HG02678 (cell line): ENCODE results near the gene PRUNE2.
"Not testable (repeated sequence)": the region's sequence is repeated elsewhere in the genome, so short reads cannot be mapped to it uniquely, and the experiment has no call there.

Experiments used
- ATAC-seq: cut with Tn5 transposase; IDR thresholded peaks from one replicate; pipeline ENCODE4 v1.9.1; 2021; ENCODE audit warnings: mild to moderate bottlenecking, moderate library complexity; ENCODE audit not compliant: unreplicated experiment

PRUNE2 gene

DNA sequence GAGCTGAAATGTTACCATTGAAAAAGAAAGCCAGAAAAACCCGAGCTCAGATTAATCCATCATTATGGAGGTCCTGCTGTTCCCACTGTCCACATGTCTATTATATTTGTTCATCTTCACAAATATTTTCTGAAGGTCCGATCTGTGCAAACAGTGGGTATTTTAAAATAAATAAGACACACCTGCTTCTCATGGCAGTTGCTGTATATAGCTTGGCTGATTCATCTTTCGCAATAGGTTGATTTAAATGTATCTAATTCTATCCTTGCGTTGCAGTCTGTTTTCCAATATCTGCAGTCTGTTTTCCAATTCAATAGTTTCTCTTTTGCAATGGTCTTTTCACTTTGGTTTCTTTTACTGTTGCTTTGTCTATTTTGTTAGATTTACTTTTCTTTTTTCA is 229.1 kb downstream of the PRUNE2 start:
- ATAC-seq = no peak

DNA sequence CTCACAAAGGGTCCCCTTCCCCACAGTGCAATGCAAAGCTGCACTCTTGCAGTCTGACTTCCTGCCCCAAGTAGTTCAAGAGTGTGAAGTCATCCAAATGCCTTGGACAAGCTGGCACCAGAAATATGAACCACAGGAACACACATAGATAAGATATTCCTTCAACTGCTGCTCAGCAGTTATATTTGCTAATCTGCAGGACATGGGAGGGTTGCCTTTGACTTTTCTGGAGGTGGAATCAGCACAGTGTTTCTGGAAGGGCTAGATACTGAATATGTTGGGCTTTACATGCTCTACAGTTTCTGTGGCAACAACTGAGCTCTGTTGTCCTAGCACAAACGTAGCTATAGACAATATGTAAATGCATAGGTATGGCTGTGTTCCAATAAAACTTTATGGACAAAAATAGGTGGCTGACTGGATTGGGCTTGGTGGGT is 238.4 kb downstream of the PRUNE2 start:
- no peak for ATAC-seq

DNA sequence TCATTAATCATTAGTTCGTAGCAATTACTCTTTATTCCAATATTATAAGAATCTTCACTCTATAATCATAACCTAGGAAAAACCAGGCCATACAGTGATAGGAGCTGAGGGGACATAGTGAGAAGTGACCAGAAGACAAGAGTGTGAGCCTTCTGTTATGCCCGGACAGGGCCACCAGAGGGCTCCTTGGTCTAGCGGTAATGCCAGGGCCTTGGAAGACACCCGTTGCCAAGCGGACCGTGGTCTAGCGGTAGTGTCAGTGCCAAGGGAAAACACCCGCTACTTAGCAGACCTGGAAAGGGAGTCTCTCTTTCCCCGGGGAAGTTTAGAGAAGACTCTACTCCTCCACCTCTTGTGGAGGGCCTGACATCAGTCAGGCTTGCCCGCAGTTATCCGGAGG is 239.9 kb downstream of the PRUNE2 start:
- not testable (repeated sequence) for ATAC-seq

DNA sequence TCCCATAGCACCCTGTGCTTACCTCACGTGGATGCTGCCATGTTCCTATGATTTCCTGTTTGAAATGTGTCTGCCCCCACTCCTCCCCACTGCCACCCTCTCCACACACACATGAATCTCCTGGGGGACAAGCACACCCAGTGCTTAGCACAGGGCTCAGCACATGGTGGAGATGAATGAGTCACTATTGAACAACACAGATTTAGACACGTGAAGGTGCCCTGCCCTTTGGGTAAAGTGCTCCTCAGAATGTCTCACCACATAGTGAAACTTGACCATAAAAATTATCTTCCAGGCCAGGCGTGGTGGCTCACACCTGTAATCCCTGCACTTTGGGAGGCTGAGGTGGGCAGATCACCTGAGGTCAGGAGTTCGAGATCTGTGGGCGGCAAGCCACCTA is 240.5 kb downstream of the PRUNE2 start:
- ATAC-seq = no peak

DNA sequence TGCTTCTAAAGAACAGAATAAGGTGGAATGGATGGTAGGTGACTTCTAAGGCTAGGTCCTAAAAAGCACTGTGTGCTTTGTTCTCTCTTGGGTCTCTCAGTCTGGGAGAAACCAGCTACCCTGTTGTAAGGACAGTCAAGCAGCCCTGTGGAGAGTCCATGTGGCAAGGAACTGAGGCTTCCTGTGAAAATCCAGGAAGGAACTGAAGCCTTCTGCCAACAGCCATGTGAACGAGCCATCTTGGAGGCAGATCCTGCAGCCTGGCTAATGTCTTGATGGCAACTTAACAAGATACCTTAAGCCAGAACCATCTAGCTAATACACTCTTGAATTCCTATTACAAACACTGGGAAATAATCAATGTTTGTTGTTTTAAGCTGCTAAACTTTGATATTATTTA is 241.8 kb downstream of the PRUNE2 start:
- no peak for ATAC-seq

DNA sequence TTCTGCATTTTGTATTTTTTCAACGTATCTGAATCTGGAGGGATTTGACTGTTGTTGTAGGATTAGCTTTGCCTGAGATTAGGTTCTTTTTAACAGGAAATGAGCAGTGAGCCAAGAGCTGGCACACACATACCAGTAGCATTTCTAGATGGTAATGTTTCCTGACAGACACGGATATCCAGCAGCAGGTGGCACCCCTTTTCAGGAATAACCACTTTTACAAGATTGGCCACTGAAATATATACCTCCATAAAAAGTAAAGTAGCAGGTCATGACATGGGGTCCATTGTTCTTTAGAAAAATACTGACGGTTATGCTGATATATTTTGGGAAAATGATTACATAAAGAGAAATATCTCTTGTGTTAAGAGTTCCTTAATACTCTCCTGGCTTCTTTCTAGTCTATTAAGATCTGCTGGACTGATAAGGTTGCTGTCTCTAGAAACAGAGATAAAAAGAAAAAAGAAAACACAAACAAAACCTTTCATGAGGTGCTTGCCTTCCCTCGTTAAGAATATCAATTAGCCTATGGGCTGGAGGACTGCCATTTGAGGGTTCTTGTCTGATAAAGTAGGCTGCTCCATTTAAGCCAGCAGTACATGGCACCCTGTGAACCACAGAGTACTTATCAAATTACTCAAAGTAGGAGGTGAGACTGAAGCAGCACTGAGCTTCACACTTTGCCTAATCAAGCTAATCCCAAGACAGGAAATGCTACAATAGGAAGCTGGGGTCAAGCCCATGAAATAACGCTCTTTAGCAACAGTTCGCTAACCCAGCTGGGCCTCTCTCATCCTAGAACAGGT is 243.2 kb downstream of the PRUNE2 start:
- no peak for ATAC-seq

DNA sequence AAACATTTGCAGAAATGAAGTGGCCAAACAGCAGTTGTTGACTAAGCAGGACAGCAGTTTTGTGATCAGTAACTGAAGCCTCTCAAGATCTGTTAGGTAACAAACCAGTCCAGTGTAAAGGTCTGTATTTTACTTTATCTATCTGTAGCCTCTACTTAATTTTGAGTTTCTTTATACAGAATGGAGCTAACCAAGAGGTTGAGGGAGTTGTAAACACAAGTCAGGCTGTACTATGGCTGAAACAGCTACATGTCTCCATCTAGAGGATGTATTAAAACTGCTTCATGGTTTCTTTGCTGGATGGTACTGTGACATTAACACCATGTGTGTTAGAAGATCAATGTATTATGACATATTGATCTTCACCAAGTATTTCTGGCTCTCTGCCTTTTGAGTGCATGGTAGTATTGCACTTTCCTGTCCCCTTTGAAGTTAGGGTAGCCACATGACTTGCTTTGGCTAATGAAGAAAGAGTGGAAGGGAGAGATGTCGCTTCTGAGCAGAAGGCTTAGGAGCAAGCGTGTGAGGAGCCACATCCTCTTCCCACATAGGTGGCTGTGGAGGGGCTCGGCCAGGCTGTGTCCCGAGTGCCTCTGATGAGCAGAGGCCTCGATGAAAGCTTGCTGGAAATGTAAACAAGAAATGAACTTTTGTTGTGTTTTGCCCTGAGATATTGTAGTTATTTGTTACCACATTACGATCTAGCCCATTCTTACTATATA is 247.2 kb downstream of the PRUNE2 start:
- peak; percentile 89 for ATAC-seq

DNA sequence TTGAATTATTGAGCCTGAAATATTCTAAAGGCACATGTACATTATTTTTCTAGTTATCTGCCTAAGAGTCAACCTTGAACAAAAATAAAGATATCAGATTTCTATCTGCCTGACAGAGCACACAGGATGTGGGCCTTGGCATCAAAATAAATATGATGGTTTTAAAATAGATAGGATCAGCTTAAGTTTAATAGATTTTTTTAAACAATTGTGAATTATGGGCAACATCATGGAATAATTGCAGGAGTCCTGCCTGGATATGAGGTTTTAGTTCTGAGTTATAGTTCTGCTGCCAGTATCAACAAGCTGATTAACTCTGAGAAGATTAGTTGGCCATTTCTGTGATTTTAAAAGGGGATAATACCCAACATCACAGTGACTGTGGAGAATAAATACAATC is 248.6 kb downstream of the PRUNE2 start:
- ATAC-seq = no peak

DNA sequence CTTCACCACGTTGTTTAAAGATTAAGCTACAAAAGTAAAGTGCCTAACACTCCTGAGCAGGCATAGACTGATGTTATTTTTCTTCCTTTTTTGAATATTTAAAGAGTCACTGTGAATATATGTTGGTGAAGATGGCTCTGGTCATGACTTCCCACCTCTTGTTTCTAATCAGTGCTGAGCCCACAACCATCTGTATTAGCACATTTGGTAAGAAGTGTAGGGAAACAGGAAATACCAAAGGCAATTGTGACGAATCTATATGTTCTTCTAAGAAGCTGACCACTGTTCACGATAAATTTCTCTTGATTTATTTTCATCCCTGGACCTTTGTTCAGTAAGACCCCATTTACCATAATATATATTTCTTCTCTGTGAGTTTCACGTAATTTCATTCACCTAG is 249.9 kb downstream of the PRUNE2 start:
- no peak for ATAC-seq

DNA sequence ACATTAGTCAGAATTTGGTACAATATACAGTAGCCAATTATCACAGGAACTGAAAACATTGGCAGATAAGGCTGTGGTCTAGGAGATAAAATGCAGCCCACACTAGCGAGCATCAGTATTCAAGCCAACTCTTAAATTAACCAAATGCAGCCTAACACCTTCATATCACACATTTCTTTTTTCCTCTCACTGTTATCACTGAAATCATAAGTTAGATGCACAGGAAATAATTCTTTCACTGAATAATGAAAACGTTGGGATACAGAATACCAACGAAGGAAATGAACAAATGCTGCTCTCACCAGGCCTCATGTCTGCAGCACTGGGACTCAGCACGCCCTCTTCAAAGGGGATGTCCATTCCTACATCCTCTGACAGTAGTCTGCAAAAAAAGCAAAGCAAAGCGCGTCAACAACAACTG is 250.8 kb downstream of the PRUNE2 start:
- no peak for ATAC-seq

DNA sequence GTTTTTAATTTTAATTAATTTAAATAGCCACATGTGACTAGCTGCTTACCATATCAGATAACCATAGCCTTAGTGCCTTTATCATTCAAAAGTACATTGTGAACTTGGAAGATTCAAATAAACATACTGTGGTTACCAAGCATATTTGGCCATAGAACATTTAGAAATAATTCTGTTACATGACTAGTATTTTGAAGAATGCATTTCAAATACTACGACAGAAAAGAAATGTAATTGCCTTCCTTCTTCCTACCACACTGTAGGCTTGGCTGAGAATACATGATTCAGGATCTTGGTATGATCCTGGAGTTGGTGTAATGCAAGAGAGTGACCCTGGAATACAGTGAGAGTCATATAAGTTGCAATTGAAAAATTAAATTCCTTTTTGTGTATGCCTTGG is 251.3 kb downstream of the PRUNE2 start:
- no peak for ATAC-seq

DNA sequence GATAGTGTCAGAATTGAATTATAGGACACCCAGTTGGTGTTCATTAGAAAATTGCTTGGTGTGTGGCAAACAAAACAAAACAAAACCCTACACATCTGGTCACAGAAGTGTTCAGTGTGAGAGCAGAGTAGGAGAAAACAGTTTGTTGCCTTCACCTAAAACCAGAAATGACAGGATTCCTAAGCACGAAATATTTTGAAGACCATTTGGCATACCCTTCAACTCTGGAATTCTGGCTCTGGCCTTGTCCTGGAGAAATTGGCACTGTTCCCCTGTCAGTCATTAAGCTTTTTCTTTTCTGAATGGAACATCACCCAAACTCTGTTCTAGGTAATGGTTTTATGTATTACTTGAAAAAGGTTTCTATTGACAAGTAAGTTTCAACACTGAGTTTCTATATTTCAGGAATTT is 251.9 kb downstream of the PRUNE2 start:
- no peak for ATAC-seq

DNA sequence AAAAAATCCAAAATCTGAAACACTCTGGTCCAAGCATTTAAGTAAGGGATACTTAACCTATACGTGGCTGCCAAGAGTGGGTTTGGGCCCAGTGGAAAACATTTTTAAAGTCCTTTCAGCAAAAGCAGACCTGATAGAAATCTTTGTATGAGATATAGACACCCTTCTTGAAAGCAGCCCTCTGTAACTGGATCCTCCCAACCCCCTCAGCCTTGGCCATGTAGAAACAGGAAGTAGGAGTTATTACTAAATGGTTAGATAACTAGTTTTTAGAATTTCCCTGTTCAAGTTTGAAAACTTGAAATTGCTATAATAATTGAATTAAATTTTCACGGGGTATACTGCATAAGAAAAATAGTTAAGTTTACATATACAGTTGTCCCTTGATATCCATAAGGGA is 253.0 kb downstream of the PRUNE2 start:
- no peak for ATAC-seq

DNA sequence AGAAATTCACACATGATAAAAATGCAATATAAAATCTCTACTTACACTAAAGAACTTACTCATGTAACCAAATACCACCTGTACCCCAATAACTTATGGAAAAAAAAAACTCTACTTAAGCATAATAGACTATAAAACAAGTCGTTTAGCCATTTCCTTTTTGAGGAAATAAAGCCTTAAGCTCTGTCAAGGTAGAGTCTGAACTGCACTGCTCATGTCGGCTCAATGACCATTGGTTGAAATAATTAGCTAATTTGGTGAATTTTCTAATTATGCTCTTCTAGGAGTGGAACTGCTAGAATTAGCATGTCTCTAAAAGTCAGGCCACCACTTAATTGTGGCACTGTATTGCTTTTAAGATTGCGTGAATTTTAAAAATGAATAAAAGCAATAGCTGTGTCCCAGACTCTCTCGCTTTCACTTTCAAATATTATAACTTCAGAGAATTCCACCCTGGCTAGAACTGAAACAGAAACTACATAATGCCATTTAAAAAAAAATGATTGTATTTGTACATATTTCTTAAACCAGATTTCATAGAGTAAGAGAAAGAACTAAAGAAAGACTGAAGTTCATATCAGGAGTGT is 254.7 kb downstream of the PRUNE2 start:
- no peak for ATAC-seq

DNA sequence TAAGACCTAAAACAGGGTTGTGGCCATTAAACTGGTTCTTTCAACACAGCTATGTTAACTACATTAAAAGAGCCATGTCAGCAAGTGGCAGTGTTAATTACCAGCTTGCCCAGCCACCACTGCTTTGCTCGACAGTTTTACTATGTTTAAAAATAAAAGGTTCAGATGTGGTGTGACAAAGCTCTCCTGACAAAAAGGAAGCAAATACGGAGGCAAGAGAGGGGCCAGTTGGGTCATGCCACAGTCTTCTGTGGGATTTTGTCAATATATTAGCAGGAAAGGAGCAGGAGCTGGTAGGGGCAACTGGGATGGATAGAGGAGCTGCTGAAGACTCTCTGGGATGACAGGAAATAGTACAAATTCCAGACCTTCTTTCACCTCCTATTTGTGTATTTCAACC is 255.2 kb downstream of the PRUNE2 start:
- no peak for ATAC-seq

DNA sequence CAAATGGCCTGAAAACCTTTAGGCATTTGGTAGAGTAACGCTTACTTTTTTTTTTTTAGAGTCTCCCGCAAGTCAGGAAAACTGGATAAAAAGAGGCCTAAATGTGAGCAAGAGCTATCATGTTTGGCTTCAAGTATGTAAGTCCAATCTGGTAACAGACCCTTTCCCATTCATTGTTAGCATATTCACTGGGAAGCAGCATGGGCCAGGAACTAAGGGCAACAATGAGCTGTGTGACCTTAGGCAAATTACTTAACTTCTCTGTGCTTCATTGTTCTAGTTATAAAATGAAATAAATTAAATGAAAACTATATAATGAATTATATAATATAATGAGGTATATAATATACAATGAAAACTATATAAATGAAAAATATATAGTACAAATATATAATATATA is 256.0 kb downstream of the PRUNE2 start:
- no peak for ATAC-seq

DNA sequence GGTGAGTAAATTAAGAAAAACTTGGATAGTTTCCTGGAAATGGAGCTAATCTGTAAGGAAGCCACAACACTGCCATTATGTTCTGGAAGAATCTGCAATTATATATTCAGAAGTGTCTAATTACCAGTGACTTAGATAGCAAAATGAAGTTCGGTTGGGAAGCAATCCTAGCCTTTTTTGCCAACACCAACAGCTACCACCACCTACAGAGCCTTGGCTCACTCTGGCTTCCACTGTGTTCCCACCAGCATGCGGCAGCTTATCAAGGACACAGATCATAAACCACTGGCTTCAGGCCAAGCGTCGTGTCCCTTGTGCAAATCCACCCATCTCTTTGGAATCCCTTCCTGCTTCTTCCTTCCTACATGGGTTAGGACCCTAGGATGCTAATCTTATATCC is 259.7 kb downstream of the PRUNE2 start:
- ATAC-seq = no peak

DNA sequence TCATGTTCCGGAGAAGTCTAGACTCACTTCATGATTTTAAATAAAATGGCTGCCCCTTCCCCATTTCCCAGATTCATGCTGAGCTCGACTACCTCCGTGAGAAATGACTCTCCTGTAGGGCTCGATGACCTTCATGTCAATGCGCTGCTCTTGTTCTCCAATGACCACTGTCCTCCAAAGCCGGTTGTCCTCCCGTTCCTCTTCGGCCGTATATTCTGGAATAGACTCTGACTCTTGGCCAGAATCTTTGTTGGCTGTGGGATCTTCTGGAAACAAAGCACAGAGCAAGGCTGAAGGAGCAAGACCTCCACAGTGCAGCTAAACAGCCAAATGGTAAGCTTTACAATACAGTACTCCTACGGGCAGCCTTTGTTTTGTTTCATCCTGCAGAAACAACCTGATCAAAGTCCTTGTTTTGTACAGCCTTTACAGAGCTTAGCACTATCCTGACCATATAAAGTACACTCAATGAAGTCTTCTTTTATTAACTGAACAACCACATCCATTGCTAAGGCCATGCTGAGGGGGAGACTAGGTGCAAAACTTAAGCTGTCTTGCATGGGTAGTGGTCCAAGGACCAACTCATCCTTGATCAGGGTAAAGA is 261.2 kb downstream of the PRUNE2 start:
- ATAC-seq = no peak

DNA sequence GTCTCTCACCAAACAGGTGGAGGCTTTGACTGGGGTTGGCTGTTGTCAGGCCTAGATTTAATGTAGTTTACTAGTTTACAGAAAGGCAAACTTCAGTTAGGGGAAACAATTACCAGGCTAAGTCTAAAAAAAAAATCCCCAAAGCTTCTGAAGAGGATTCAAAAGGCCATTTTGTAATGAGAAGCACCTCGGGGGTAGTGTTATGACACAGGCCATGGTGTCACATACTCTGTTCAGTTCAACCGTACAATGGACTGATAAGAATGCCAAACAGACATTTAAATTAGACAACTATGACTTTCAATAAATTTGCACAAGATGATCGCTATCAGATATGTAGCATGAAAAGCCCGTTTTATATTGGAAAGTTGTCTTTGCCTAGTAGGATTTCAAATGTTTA is 261.7 kb downstream of the PRUNE2 start:
- peak; percentile 20 for ATAC-seq

DNA sequence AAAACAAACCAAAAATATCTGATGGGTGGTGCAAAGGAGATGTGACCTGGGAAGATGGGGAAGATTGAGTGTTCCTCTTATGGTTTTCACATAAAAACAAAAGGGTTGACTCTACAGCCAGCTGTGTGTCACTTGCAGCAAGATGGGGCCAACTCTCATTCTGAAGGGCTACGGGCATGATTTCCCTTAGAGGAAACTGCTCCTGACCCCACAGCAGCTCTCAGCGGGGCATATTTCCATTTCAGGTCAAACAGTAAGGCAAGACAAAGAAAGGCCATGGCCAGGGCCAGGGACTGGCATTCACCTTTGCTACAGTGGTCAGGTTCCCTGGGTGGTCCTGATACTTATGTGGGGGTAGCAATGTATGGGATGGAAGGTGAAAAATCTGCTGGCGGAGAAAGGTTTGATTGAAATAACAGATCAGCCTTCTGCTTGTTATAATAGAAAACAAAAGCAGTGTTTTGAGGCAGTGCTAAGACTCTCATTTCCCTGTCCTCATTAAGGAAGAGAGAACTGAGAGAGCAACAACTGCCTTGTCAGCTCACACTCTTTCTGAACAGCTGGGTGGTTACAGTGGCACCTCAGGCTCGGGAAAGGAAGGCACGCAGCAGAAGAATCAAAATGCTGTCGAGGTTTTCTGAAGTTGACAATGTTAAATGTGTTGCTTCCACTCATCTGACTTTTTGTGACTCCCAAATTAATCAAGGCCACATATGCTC is 262.4 kb downstream of the PRUNE2 start:
- peak; percentile 98 for ATAC-seq

DNA sequence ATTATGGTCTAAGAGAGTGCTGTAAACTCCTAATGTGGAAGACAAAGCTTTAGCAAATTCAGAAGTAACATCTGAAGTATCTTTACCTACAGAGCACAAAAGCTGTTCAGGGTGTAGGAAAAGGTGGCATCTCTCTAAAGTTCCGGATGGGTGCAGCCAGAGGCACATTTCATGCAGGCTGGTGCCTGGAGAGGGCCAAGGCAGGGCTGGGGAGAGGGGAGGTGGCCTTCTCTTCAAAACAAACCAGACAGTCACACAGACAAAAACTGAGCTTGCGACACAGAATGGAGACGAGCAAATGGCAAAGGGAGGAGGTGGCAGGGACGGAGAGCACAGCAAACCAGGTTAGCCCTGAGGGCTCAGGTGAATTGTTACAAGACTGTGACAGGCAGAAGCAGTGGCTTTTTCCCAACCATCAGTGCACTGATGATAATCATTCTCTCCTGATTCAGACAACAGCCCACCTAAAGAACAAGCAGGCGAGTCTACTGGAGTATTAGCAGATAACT is 263.2 kb downstream of the PRUNE2 start:
- ATAC-seq = no peak
